ENCODE data around the gene RGSL1.

GRCh38 chr1:182589520-182589919 lies 139.6 kb downstream of the RGSL1 start:
- TF ChIP-seq, protein P1, sequence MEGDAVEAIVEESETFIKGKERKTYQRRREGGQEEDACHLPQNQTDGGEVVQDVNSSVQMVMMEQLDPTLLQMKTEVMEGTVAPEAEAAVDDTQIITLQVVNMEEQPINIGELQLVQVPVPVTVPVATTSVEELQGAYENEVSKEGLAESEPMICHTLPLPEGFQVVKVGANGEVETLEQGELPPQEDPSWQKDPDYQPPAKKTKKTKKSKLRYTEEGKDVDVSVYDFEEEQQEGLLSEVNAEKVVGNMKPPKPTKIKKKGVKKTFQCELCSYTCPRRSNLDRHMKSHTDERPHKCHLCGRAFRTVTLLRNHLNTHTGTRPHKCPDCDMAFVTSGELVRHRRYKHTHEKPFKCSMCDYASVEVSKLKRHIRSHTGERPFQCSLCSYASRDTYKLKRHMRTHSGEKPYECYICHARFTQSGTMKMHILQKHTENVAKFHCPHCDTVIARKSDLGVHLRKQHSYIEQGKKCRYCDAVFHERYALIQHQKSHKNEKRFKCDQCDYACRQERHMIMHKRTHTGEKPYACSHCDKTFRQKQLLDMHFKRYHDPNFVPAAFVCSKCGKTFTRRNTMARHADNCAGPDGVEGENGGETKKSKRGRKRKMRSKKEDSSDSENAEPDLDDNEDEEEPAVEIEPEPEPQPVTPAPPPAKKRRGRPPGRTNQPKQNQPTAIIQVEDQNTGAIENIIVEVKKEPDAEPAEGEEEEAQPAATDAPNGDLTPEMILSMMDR (IDR thresholded peaks at IDR 0.05; ENCODE audit: low read depth, low read length, missing input control): no peak
- TF ChIP-seq FOXA1 (IDR thresholded peaks at IDR 0.05): no peak
- TF ChIP-seq RAD21 (IDR thresholded peaks at IDR 0.05): no peak
- TF ChIP-seq NR2F2 (IDR thresholded peaks at IDR 0.05): no peak
- TF ChIP-seq ZBTB33 (IDR thresholded peaks at IDR 0.05): no peak
- no peak for TF ChIP-seq REST (IDR thresholded peaks at IDR 0.05)
